Renal cortex interstitium (tissue), 11 donors: Measurements from ENCODE around the gene FYN. TPM values are rescaled to one million over a fixed set of nuclear protein-coding genes. Genes with fewer than 3 reads are reported as not detected.
"Not testable (repeated sequence)": the region's sequence is repeated elsewhere in the genome, so short reads cannot be mapped to it uniquely, and the experiment has no call there.

Experiments
- DNase-seq, 11 donors: peaks; one replicate each; pipeline ENCODE4 v3.0.0-alpha.2; 2013; ENCODE audit warnings: low read depth in 9 of 11, low spot score in 4 of 11; ENCODE audit errors: extremely low read depth in 1 of 11
- polyA plus RNA-seq, 3 donors: library from polyadenylated mRNA; unstranded; fragments of 120-200 nt; gene quantifications; one replicate each; pipeline ENCODE4 v1.2.1, GENCODE V29; 2013; ENCODE audit not compliant: insufficient read length in 3 of 3

The FYN gene
- polyA plus RNA-seq, 3 donors, result 137 to 177 (median 176) TPM

DNA sequence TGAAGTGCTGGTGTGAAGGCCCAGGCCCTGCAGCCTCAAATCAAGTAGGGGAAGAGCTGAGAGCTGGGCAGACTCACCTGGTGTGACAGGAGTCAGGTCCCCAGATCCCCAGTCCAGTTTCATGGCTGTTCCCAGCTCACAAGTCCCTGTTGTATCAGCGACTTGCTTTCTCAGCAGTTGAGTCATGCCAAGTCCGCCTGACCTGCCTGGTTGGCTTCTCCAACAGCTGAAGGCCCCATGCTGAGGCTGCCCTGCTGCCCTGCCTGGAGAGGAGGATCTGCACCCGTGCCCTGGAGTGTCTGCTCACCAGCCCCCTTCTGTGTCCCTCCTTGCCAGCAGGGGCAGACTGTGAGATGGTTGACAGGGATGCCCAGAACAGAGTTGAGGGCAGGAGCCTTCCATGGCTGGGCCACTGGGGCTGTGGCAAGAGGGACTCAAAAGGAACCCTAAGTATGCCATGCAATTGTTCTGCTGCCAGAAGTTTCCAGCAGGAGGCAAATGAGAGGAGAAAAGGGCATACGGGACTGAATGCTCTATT, 228.3 kb downstream of the FYN start:
- no peak for DNase-seq

DNA sequence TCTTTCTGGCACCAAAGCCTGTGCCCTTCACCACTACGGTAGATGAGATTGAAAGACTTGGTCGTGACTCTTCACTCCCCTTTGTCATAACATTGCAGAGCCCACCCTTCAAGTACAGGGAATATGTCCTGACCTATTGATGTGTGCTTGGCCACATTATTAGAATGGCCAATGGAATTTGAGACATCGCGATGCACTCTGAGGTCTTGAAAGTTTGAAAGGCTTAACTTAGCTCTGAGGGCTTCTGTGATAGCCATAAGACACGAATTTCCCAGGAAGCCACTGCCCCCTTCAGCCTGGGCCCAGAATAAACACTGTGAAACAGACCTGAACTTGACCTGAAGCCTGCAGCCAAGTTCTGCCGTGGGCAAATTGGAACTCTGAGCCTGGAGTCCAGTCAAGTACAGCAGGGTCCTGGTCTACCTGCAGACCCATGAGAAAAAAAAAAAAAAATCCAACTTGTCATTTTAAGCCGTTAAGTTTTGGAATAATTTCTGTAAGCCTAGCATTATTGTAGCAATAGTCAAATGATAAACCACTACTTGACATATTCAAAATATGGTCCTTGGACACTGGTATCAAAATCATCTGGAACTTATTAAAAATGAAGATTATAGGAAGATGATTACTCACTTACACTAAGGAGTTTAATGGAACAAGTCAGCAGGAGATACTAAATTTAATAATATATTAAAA, 230.6 kb downstream of the FYN start:
- no peak for DNase-seq

GRCh38 chr6:111639266-111639665, 234.0 kb downstream of the FYN start:
- DNase-seq, result no peak

GRCh38 chr6:111634981-111635380, 238.3 kb downstream of the FYN start:
- DNase-seq, result not testable (repeated sequence)

DNA sequence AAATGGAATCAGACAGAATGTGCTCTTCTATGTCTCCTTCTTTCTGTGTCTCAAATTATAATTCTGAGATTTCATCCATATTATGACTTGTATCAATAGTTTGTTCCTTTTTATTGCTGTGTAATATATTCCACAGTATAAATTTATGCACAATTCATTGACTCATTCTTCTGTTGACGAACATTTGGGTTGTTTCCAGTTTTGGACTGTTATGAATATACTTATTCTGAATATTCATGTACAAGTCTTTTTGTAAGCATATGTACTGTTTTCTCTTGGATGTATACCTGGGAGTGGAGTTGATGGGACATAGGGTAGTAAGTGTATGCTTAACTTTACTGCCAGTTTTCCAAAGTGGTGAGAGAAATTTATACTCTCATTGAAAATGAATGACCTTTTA, 239.4 kb downstream of the FYN start:
- DNase-seq, result no peak

DNA sequence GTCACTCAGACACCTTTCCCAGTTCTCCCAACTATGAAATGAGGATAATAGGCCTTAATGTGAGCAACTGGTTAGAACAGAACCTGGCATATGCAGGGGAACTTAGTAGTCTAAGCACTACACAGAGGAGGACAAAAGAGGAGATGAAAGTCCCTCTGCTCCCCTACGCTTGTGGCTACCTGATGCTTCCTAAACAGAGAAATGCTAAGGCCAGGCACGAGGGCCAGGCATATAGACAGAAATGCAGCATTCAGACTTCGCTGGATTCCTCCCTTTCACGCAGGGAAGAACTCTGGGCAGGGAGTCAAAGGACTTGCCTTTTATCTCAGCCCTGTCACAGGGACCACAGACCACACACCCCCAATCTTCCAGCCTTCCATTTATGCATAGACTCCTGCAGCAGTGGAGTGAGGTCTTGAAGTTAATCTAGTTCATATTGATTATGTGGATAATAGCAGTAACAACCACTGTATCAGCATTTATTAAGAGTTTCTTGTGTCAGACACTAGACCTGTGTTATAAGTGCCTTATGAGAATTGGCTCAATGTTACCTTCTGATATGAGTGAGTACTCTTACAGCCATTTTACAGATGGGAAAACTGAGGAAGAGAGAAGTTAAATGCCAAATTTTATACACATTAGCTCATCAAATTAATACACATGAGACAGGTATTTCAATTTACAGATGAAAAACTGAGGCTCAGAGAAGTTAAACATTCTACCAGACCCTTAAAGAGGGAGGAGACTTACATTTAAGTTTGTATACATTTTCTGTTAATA, 240.6 kb downstream of the FYN start:
- no peak for DNase-seq

DNA sequence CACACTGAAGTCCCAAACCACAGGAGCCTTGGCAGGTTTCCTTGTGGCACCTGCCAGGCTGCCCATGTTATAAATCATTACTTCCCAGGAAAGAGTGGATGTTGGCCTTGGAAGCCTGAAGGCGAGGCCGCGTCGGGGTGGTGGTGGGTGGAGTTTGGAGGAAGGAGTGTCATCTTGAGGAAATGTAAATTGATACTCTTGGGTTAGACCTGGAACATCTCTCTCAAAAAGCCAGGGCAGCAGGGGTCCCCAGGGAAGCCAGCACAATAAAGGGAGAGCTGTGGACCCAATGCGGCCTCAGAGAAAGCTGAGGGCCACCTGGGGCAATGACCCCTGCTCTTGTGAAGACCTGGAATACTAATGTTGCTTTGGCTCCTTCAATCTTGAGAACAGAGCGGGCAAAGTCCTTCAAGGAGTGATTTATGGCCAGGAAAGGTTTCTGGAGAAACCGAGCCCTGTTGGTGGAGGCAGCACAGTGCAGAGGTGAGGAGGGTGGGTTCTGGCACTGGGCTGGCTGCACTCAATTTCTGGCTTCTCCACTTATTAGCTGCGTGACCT, 241.3 kb downstream of the FYN start:
- DNase-seq, result no peak

DNA sequence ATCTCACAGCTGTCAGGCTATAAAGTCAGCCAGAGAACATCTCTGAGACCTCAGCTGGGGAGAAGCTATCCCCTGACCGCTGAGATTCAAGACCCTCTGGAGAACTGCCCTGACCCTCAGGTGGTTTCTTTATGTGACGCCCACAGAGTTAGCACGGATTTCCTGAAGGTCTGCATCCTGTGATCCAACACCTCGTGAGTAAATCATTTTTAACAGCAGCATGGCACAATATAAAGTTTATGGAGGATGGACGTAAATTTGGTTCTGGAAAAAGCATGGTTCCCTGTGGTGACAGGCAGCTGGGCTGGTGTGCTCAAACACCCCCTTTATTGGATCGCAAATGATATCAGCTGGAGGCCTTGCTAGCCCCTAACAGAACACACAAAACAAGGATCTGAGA, 242.2 kb downstream of the FYN start:
- DNase-seq, result no peak

- no peak for DNase-seq
Observed at GRCh38 chr6:111628142-111628850, 245.0 kb downstream of the FYN start.

DNA sequence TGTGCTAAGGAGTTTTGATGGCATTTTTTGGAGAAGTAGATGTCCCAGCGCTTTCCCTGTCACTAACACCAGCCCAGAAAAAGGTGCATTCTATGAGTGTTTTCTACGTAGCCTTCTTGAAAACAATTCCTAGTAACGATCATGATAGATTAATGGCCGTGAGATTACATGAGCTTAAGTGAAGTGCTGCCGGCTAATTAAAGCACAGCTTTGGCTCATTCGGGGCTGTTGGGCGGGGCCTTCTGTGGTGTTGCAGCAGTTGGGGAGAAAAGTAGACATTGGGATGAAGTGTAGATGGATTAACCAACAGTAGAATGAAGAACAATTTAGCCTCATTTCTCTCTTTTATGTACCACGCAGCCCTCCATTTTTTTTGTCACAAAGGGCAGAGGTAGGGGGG, 246.8 kb downstream of the FYN start:
- DNase-seq, result no peak

GRCh38 chr6:111625461-111626391, 247.5 kb downstream of the FYN start:
- no peak for DNase-seq

DNA sequence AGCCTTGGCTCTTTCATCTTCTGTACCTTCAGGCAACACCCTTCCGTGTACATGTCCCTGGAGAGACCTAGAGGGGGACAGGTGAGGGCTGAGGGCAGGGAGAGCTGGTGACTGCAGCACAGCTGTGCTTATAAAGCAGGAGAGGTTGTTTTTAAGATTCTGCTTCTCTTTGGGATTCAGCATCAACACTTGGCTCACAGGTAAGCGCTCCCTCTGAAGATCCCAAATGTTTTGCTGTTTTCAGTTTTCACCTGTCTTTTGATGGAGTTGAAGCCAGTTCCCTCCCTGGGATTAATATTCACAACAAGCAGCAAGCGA, 248.2 kb downstream of the FYN start:
- DNase-seq, result no peak

DNA sequence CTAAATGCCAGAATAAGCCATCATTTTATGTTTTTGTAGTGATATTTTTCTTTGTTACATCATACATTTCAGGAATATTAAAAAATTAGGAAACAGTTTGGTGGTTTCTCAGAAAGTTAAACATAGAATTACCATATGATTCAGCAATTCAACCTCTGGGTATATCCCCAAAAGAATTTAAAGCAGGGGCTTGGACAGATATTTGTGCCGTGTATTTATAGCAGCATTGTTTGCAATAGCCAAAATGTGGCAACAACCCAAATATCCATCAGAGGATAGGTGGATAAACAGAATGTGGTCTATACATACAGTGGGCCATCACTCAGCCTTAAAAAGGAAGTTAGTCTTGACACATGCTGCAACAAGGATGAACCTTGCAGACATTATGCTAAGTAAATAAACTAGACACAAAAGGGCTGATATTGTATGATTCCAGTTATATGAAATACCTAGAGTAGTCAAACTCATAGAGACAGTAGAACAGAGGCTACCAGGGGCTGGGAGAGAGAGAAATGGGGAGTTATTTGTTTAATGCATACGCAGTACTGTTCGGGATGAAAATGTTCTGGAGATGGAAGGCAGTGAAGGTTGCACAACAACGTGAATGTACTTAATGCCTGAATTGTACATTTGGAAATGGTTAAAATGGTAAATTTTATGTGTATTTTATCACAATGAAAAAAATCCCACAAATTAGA, 248.7 kb downstream of the FYN start:
- DNase-seq, result no peak

DNA sequence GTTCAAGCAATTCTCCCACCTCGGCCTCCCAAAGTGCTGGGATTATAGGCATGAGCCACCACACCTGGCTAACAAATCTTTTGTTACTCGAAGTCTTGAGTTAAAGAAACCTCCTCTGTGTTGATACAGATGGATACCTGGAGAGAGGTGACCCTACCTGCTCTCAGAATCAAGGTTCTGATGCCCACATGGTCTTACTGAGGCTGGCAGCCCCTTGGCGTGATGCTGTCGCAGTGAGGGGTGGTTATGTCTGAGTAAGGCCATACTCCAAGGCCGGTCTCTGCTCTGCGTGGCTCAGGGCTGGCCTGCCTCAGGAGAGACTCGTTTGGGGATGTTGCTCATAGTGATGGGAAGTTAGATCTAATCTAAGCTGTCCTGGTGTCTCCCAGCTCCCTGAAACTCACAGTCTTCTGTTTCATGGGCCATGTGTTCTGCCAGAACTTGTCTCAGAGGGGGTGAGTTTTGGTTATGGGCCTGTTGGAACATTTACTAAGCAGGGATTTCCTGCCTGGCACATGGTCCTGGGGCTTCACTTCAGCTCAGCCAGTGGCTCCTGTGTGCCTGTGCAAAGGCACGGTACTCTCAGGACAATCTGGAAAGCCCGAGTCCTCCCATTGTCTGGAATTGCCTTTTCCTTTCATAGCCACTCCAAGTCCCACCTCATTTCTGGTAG, 250.1 kb downstream of the FYN start:
- DNase-seq, result no peak

GRCh38 chr6:111620169-111620568, 253.1 kb downstream of the FYN start:
- DNase-seq, result no peak

GRCh38 chr6:111618407-111618806, 254.8 kb downstream of the FYN start:
- DNase-seq, result no peak

DNA sequence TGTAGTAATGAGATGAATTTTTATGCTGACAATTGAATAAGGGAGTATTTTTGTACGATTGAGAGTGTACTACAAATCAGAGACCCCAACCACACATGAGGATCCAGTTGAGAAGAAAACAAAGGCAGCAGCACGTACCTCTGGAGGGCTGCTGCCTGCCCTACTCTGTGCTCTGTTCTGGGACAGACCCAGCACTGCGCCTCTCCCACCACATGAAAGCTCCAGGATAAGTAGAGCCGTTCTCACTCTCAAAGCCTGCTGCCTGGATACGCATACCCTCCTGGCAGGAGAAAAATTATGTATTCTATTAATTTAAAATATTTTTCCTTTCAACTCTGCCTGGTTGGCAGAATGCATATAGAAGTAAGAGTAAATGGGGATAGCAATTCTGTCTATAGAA, 256.1 kb downstream of the FYN start:
- DNase-seq, result no peak
